B cell (primary cell): ENCODE measurements around the gene KRT80. TPM values are rescaled to one million over a fixed set of nuclear protein-coding genes. Genes with fewer than 3 reads are reported as not detected.

Source experiments
- ATAC-seq: fragments of 200-7000 bp; cut with Tn5 transposase; one replicate; pipeline ENCODE4 v1.10.0; 2021; ENCODE audit warnings: low read depth, mild to moderate bottlenecking, moderate number of reproducible peaks, moderate library complexity
- CTCF ChIA-PET: fragments of 350-600 bp; sonication (Branson Sonifier 250); formaldehyde crosslinking; loops from one replicate; lab custom pipeline; 2021; ENCODE audit warnings: antibody characterized with exemption, inconsistent platforms; lab: Charles Lee
- POLR2A ChIA-PET: fragments of 350-600 bp; sonication (Branson Sonifier 250); formaldehyde crosslinking; loops from one replicate; lab custom pipeline; 2021; ENCODE audit warnings: antibody characterized with exemption; lab: Charles Lee
- DNase-seq: peaks from one replicate; pipeline ENCODE4 v3.0.0; 2013
- H2AFZ ChIP-seq: 2 replicates; pipeline ENCODE4 v1.6.1; 2012; ENCODE audit warnings: mild to moderate bottlenecking, low read depth, low read length; ENCODE audit not compliant: insufficient read depth, poor library complexity, severe bottlenecking
- H3K27ac ChIP-seq, 2 donors: 1 replicate in 1 of 2; 2 replicates in 1 of 2; pipeline ENCODE4 v1.5.1; 2012 to 2013; ENCODE audit warnings: low read length in 2 of 2, mild to moderate bottlenecking in 2 of 2, moderate library complexity in 1 of 2
- H3K27me3 ChIP-seq, 4 experiments: fragments of 200-600 bp in 1 of 4; sonication (generic) in 1 of 4; replicated peaks in 1 of 4; 1 replicate in 2 of 4; 2 replicates in 2 of 4; pipeline versions ENCODE4 v1.6.1 to v1.7.0; 2013 to 2016; ENCODE audit warnings: low read length in 3 of 4, mild to moderate bottlenecking in 2 of 4, mixed read lengths in 1 of 4, moderate library complexity in 1 of 4; ENCODE audit not compliant: insufficient read depth in 4 of 4, control insufficient read depth in 3 of 4; ENCODE audit errors: control extremely low read depth in 1 of 4
- H3K36me3 ChIP-seq, 2 experiments: replicated peaks in 1 of 2; 1 replicate in 1 of 2; 2 replicates in 1 of 2; pipeline versions ENCODE4 v1.6.1 to v1.7.1; 2013; ENCODE audit warnings: low read length in 1 of 2; ENCODE audit not compliant: insufficient read depth in 2 of 2, control insufficient read depth in 1 of 2; ENCODE audit errors: control extremely low read depth in 1 of 2, extremely low read depth in 1 of 2
- H3K4me1 ChIP-seq, 2 donors: fragments of 200-600 bp in 1 of 2; sonication (generic) in 1 of 2; 1 replicate in 1 of 2; 2 replicates in 1 of 2; pipeline versions ENCODE4 v1.5.1 to v1.6.1; 2013 to 2017; ENCODE audit warnings: low read length in 2 of 2; ENCODE audit not compliant: control insufficient read depth in 2 of 2, insufficient read depth in 2 of 2
- H3K4me2 ChIP-seq: replicated peaks from 2 replicates; pipeline ENCODE3; 2012; ENCODE audit warnings: mild to moderate bottlenecking, low read depth, low read length; ENCODE audit not compliant: poor library complexity, severe bottlenecking
- H3K4me3 ChIP-seq, 5 experiments: fragments of 200-600 bp in 1 of 5; sonication (generic) in 1 of 5; 1 replicate in 3 of 5; 2 replicates in 2 of 5; pipeline versions ENCODE4 v1.5.1 to v1.7.0; 2011 to 2016; ENCODE audit warnings: low read length in 4 of 5, mild to moderate bottlenecking in 4 of 5, low read depth in 2 of 5, control low read depth in 1 of 5, moderate library complexity in 1 of 5; ENCODE audit not compliant: insufficient read depth in 1 of 5; ENCODE audit errors: control extremely low read depth in 1 of 5, extremely low read depth in 1 of 5
- H3K79me2 ChIP-seq: fragments of 200-600 bp; sonication (generic); one replicate; pipeline ENCODE4 v1.6.0; 2016; ENCODE audit warnings: low read length; ENCODE audit not compliant: control insufficient read depth, insufficient read depth
- H3K9ac ChIP-seq: fragments of 200-600 bp; sonication (generic); 2 replicates; pipeline ENCODE4 v1.6.1; 2017; ENCODE audit warnings: mild to moderate bottlenecking, low read length, moderate library complexity
- H3K9me3 ChIP-seq, 3 donors: one replicate each; pipeline versions ENCODE4 v1.6.1 to v1.7.1; 2013; ENCODE audit warnings: low read length in 2 of 3; ENCODE audit not compliant: control insufficient read depth in 2 of 3, insufficient read depth in 1 of 3; ENCODE audit errors: control extremely low read depth in 1 of 3
- H4K20me1 ChIP-seq: 2 replicates; pipeline ENCODE4 v1.6.0; 2012; ENCODE audit warnings: mild to moderate bottlenecking, low read length; ENCODE audit not compliant: insufficient read depth, control insufficient read depth, poor library complexity, severe bottlenecking
- H3K27ac Mint-ChIP-seq: one replicate; pipeline ENCODE4 v1.8.0; 2021; ENCODE audit warnings: mixed read lengths
- H3K27me3 Mint-ChIP-seq: one replicate; pipeline ENCODE4 v1.8.0; 2021; ENCODE audit warnings: mixed read lengths
- H3K4me1 Mint-ChIP-seq: one replicate; pipeline ENCODE4 v1.8.0; 2021; ENCODE audit warnings: mixed read lengths
- H3K4me3 Mint-ChIP-seq: one replicate; pipeline ENCODE4 v1.8.0; 2021; ENCODE audit warnings: mixed read lengths
- H3K9me3 Mint-ChIP-seq: one replicate; pipeline ENCODE4 v1.8.0; 2022; ENCODE audit warnings: mixed read lengths; ENCODE audit not compliant: insufficient read depth
- EZH2 ChIP-seq: IDR thresholded peaks from 2 replicates; pipeline ENCODE4 v1.6.1; 2012; ENCODE audit warnings: borderline replicate concordance, low read depth, mild to moderate bottlenecking, moderate library complexity, low read length; ENCODE audit not compliant: insufficient read depth, poor library complexity, severe bottlenecking
- WGBS: methylation state at CpG from one replicate; pipeline ENCODE4 v1.1.5; 2013; ENCODE audit warnings: missing lambda C conversion rate; ENCODE audit not compliant: insufficient coverage; 5-methylcytosine and 5-hydroxymethylcytosine counted together
- intact Hi-C: fragments of 100-400 bp; cut with micrococcal nuclease; formaldehyde crosslinking; loops from one replicate; pipeline ENCODE4 v1.10.0; 2022
- polyA plus RNA-seq: library from polyadenylated mRNA; depleted of rRNA; stranded (reverse); fragments of >200 nt; gene quantifications from 2 replicates; pipeline ENCODE4 v1.2.3, GENCODE V29; 2012
- total RNA-seq, 2 donors: library from RNA; stranded (reverse); fragments of 120-200 nt in 1 of 2; gene quantifications; 1 replicate in 1 of 2; 2 replicates in 1 of 2; pipeline versions ENCODE4 v1.2.3 to v1.2.4, GENCODE V29; 2013 to 2022
- TF ChIP-seq, protein P1 (sequence below): fragments of 200-600 bp; IDR thresholded peaks from one replicate; pipeline ENCODE4 v1.8.0; 2022; ENCODE audit warnings: antibody characterized with exemption, mild to moderate bottlenecking

KRT80 gene
- total and polyA plus RNA-seq, 2 donors (not counting 1 experiment from before 2014, with no cell fraction given): not detected

DNA sequence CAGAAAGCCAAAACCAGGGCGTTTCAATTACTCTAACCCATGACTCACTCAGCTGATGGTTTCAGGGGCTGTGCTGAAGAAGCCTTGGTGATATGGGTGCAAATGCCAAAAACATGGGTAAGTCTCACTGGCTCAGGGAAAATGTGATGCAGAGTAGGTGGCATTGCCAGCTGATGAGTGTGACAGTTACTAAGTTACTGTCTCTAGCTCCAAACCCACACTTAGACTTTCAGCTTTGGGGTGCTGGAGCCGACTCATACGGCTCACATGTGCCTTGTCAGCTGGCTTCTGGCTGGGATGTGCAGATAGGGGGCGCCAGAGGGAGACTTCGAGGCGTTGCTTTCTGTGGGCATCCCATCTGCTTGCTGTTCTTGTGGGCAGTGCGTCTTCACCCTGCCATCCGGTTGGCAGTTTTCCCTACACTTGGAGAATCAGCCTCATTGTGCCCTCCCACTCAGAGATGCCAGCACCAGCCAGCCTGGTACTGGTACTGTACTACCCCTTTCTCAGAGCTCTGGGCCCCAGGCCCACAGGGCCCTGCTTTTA, 30.2 kb upstream of the KRT80 start:
- H3K27ac ChIP-seq: no peak overlapping the region
- no peak overlapping the region for H3K4me3 Mint-ChIP-seq
- no peak for DNase-seq
- no peak overlapping the region for H2AFZ ChIP-seq
- ChIA-PET POLR2A (no interaction called here), CTCF (interaction anchor here (0.8 to 1.4 kb wide), 2 partner anchors 9 to 15 kb away, joined by 3 read pairs; no protein-coding TSS in a partner anchor)
- no peaks in the 10 kb centered on the region for H3K9me3 Mint-ChIP-seq
- intact Hi-C loops: no loop called here
- H3K4me1 Mint-ChIP-seq: no peaks in the 10 kb centered on the region
- peaks cover 54% of the 10 kb centered on the region for H3K27me3 Mint-ChIP-seq
- peaks cover 0 to 16% (median 14%) of the 10 kb centered on the region in 4 experiments for H3K27me3 ChIP-seq
- H3K27ac Mint-ChIP-seq: no peak overlapping the region
- no peak overlapping the region for H3K9ac ChIP-seq
- no peak for ATAC-seq
- WGBS: 22% methylated on average over 8 of the region's 8 CpGs
- peaks cover 0 to 3% (median 0%) of the 10 kb centered on the region in 3 donors for H3K9me3 ChIP-seq
- no peak overlapping the region for H3K4me3 ChIP-seq
- H3K4me2 ChIP-seq: no peak overlapping the region
- no peaks in the 10 kb centered on the region for H3K4me1 ChIP-seq
- no peaks in the 10 kb centered on the region for H3K79me2 ChIP-seq
- H3K36me3 ChIP-seq: no peaks in the 10 kb centered on the region
- no peak for TF ChIP-seq EZH2
- TF ChIP-seq, protein P1, sequence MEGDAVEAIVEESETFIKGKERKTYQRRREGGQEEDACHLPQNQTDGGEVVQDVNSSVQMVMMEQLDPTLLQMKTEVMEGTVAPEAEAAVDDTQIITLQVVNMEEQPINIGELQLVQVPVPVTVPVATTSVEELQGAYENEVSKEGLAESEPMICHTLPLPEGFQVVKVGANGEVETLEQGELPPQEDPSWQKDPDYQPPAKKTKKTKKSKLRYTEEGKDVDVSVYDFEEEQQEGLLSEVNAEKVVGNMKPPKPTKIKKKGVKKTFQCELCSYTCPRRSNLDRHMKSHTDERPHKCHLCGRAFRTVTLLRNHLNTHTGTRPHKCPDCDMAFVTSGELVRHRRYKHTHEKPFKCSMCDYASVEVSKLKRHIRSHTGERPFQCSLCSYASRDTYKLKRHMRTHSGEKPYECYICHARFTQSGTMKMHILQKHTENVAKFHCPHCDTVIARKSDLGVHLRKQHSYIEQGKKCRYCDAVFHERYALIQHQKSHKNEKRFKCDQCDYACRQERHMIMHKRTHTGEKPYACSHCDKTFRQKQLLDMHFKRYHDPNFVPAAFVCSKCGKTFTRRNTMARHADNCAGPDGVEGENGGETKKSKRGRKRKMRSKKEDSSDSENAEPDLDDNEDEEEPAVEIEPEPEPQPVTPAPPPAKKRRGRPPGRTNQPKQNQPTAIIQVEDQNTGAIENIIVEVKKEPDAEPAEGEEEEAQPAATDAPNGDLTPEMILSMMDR: no peak
- H4K20me1 ChIP-seq: no peaks in the 10 kb centered on the region

DNA sequence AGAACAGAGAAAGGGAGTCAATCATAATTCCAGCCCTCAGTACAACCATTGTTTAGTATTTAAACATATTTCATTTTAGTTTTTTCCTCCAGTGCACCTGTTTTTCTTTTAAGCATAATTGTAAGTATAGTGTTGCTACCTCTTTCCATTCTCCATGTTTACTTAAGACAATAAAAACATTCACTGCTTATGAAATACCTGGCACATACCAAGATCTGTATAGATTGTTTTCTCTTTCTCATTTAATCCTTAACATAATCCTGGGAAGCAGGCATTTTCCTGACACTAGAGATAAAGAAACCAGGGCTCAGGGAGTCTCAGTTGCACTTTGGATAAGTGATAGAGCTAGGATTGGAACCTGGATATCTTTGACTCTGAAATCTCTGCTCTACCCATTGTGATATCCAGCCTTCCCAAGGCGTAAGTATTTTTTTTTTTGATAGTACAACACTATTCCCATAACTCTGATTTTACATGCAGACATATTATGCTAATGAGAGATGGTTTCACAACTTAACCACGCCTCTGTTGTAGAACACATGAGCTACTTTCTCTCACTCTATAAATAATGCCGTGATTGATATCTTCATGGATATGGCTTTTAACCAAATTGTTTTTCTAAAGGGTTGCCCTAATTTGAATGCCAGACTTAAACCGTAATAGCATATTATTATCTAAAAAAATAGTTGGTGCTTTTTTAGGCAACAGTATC, 29.4 kb upstream of the KRT80 start:
- ATAC-seq (no peak), DNase-seq (no peak)
- Mint-ChIP-seq H3K27ac (no peak overlapping the region), H3K4me1 (no peaks in the 10 kb centered on the region), H3K27me3 (peaks cover 58% of the 10 kb centered on the region), H3K9me3 (no peaks in the 10 kb centered on the region), H3K4me3 (no peak overlapping the region)
- Histone ChIP-seq H3K27me3 (peaks cover 0 to 16% (median 14%) of the 10 kb centered on the region in 4 experiments), H3K36me3 (no peaks in the 10 kb centered on the region), H4K20me1 (no peaks in the 10 kb centered on the region), H3K27ac (no peak overlapping the region), H3K9ac (no peak overlapping the region), H2AFZ (no peak overlapping the region), H3K4me2 (no peak overlapping the region), H3K4me3 (no peak overlapping the region), H3K9me3 (peaks cover 0 to 3% (median 0%) of the 10 kb centered on the region in 3 donors), H3K4me1 (no peaks in the 10 kb centered on the region), H3K79me2 (no peaks in the 10 kb centered on the region)
- CTCF ChIA-PET: interaction anchor here (0.8 to 1.4 kb wide), 2 partner anchors 8 to 16 kb away, joined by 3 read pairs; no protein-coding TSS in a partner anchor
- POLR2A ChIA-PET: no interaction called here
- intact Hi-C loops: no loop called here
- WGBS: no CpG with 5 or more reads among the region's 4 CpGs
- no peak for TF ChIP-seq EZH2
- TF ChIP-seq, protein P1: no peak
